ENCODE results near the gene TRAK1.

The TRAK1 gene

DNA sequence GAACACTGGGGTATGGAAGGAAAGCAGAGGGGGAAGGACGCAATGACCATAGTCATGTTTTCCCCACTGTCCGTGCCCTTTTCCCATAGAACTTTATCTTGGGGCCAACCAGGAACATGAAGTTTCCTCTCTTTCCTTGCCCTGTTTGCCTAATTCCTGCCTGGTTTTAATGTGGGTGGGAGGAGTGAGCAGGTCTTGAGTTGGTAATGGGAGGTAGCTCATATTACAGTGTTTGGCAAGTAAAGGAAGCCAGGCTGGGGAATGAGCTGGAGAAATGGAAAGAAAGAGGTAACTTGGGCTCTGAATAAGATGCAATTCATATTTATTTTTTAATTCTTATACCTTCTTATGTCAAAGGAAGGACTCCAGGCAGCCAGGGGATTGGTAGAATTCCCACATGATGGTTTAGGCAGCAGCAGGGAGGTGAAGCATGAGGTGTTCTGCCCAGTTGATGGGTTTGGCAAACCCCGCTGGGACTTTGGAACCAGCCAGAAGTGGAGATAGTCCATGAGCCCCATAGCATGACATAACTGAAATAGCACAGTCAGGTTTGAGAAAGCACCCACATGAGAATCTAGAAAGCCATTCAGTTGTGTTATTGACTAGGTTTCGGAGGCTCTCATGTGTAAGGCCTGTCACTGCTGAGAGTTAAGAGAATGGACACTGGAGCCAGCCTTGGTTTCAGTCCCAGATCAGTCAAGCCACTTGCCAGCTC is 114.8 kb downstream of the TRAK1 start:
- peak; percentile 46 for DNase-seq (ENCODE audit: insufficient read length, low spot score)
- peak; percentile 93 for FAIRE-seq
- peak; percentile 57; the same call in 1 of the 2 replicates for TF ChIP-seq POU2F2 (IDR thresholded peaks at IDR 0.05; ENCODE audit: low read depth, low read length)
- no peak for TF ChIP-seq PAX5 (IDR thresholded peaks at IDR 0.05; ENCODE audit: insufficient read depth, low read length, severe bottlenecking)

DNA sequence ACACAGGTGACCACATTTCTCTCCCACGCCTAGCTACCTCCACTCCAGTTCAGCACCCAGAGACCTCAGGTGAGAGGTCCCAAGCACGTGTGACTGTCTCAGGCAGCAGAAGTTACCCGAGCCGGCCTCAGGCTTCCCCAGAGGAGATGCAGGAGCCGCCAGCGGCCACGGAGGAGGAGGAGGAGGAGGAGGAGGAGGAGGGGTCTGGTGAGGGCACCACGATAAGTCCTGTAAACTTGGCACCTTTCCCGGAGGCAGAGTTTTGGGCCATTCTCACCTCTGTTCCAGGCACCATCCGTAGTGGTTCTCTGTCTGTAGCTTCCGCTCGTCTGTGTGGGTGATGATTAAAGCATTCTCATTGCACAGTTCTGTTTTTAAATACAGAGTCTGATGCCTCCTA is 118.8 kb downstream of the TRAK1 start:
- FAIRE-seq (no peak), DNase-seq (ENCODE audit: insufficient read length, low spot score) (no peak)
- no peak for TF ChIP-seq PAX5 (IDR thresholded peaks at IDR 0.05; ENCODE audit: insufficient read depth, low read length, severe bottlenecking)
- no peak for TF ChIP-seq TAF1 (IDR thresholded peaks at IDR 0.05; ENCODE audit: low read depth, low read length)
- no peak for TF ChIP-seq POU2F2 (IDR thresholded peaks at IDR 0.05; ENCODE audit: low read depth, low read length)
- TF ChIP-seq POLR2AphosphoS5 (IDR thresholded peaks at IDR 0.05; ENCODE audit: low read depth, low read length) = no peak
- no peak for TF ChIP-seq SPI1 (IDR thresholded peaks at IDR 0.05; ENCODE audit: low read depth, low read length)
- TF ChIP-seq POLR2A (IDR thresholded peaks at IDR 0.05; ENCODE audit: low read depth, low read length) = no peak

DNA sequence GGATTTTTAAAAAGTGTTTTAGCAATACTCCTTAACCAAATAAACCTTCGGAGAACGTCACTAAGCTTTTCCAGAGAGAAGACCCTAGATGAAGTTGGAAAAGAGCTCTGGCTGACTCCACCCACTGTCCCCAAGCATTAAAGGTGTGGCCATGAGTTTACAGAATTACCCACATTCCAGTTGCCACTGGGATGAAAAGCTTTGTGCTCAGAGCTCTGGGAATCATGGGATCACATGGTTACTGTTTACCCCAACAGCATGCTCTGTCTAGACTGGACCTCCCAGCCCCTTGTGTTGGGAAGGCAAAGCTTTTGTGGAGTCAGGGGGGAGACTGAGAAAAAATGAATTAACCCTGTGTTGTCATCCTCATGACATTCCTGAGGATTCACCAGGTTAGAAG is 119.6 kb downstream of the TRAK1 start:
- no peak for TF ChIP-seq SPI1 (IDR thresholded peaks at IDR 0.05; ENCODE audit: low read depth, low read length)
- no peak for TF ChIP-seq PAX5 (IDR thresholded peaks at IDR 0.05; ENCODE audit: insufficient read depth, low read length, severe bottlenecking)
- TF ChIP-seq TAF1 (IDR thresholded peaks at IDR 0.05; ENCODE audit: low read depth, low read length) = no peak
- TF ChIP-seq POLR2A (IDR thresholded peaks at IDR 0.05; ENCODE audit: low read depth, low read length) = no peak
- no peak for TF ChIP-seq POU2F2 (IDR thresholded peaks at IDR 0.05; ENCODE audit: low read depth, low read length)
- TF ChIP-seq POLR2AphosphoS5 (IDR thresholded peaks at IDR 0.05; ENCODE audit: low read depth, low read length) = no peak
- no peak for FAIRE-seq
- DNase-seq (ENCODE audit: insufficient read length, low spot score) = no peak

DNA sequence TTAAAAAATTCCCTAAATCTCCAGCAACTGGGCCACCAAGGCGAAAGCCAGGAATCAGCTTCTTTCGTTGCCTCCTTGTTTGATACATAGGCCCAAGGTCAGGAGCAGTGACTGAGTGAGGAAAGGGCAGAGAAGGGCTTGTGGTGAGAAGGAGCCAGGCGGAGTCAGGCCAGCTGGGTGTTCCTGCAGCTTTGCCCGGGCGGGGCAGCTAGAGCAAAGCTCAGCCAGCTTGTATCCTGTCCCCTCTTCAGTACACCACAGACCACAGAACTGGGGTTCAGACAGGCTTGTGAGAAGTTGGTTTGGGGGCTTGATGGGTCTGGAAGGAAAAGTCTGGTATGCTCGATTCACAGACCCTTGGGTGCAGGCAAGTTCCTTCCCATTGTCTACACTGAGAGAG is 122.3 kb downstream of the TRAK1 start:
- DNase-seq (ENCODE audit: insufficient read length, low spot score) (peak; percentile 32), FAIRE-seq (peak; percentile 91)
- TF ChIP-seq SPI1 (IDR thresholded peaks at IDR 0.05; ENCODE audit: low read depth, low read length) (no peak), POU2F2 (IDR thresholded peaks at IDR 0.05; ENCODE audit: low read depth, low read length) (no peak), POLR2A (IDR thresholded peaks at IDR 0.05; ENCODE audit: low read depth, low read length) (no peak), POLR2AphosphoS5 (IDR thresholded peaks at IDR 0.05; ENCODE audit: low read depth, low read length) (no peak), TAF1 (IDR thresholded peaks at IDR 0.05; ENCODE audit: low read depth, low read length) (no peak), PAX5 (IDR thresholded peaks at IDR 0.05; ENCODE audit: insufficient read depth, low read length, severe bottlenecking) (no peak)

DNA sequence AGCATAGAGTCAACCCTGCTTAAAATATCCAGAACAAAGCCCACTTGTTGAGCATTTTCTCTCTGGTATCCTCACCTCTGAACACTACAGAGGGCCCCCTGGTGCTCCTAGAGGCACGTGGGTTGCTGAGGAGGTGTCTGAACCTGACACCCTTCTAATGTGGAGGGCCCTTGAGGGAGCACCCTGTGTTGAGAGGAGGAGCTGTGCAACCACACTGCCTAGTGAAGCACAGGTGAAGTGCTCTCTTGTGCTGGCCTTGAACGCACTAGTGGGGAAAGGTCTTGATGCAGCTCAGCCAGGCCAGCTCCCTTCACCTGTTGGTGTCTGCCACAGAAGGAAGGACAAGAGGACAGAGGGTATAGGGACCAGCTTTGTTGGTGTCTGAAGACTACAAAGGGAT is 122.9 kb downstream of the TRAK1 start:
- FAIRE-seq = no peak
- DNase-seq (ENCODE audit: insufficient read length, low spot score) = no peak
- no peak for TF ChIP-seq TAF1 (IDR thresholded peaks at IDR 0.05; ENCODE audit: low read depth, low read length)
- no peak for TF ChIP-seq SPI1 (IDR thresholded peaks at IDR 0.05; ENCODE audit: low read depth, low read length)
- no peak for TF ChIP-seq POLR2AphosphoS5 (IDR thresholded peaks at IDR 0.05; ENCODE audit: low read depth, low read length)
- TF ChIP-seq PAX5 (IDR thresholded peaks at IDR 0.05; ENCODE audit: insufficient read depth, low read length, severe bottlenecking) = no peak
- TF ChIP-seq POLR2A (IDR thresholded peaks at IDR 0.05; ENCODE audit: low read depth, low read length) = no peak
- TF ChIP-seq POU2F2 (IDR thresholded peaks at IDR 0.05; ENCODE audit: low read depth, low read length) = no peak

DNA sequence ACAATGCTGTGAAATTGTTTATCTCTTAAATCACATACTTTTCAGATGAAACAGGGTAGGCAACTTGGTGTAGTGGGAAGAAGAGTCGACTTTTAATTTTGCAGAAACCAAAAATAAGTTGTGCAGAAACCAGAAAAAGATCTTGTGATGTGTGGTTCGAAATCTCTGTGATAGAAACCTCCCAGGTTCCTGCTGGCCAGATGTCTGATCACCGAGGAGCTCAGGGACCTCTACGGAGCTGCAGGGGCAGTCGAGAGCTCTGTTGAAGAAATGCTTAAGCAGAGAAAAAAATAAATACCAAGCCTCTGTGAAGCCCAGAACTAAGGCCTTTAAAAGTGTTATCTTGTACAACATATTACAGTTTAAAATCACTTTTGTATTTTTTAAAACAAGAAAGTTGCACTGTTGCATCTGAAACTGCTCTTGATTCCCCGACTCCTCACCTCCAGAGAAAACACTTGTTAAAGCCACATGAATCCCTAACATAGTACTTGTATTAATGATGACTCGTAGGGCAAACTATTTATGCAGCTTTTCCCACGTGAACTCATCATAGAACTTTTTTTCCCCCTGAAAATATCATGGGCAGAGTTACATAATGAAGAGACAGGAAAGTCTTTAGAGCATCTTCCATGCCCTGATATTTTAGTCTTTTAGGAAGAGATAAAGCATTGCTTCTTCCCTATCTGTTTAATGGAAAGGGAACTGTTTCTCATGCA is 123.6 kb downstream of the TRAK1 start:
- DNase-seq (ENCODE audit: insufficient read length, low spot score) (peak; percentile 37), FAIRE-seq (peak; percentile 45)
- TF ChIP-seq SPI1 (IDR thresholded peaks at IDR 0.05; ENCODE audit: low read depth, low read length) = no peak
- no peak for TF ChIP-seq TAF1 (IDR thresholded peaks at IDR 0.05; ENCODE audit: low read depth, low read length)
- no peak for TF ChIP-seq POLR2A (IDR thresholded peaks at IDR 0.05; ENCODE audit: low read depth, low read length)

DNA sequence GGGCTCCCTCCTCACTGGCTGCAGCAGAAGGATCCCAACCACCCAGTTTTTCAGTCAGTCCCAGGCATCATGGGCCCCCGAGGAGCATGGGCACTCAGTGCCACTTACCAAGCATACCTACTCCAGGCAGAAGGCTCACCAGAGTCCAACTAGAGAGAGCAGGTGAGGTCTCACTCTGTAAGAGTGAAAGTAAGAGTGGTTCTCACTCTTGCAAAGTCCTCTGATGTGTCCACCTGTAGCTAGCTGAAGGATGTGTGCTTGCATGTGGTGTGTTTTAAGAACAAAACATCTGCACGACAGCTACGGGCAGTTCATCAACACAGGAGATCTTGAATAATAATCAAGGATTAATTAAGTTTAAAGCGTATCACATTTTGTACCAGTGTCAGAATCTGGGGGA is 125.1 kb downstream of the TRAK1 start:
- TF ChIP-seq SPI1 (IDR thresholded peaks at IDR 0.05; ENCODE audit: low read depth, low read length) (no peak), TAF1 (IDR thresholded peaks at IDR 0.05; ENCODE audit: low read depth, low read length) (no peak), POLR2A (IDR thresholded peaks at IDR 0.05; ENCODE audit: low read depth, low read length) (no peak), POLR2AphosphoS5 (IDR thresholded peaks at IDR 0.05; ENCODE audit: low read depth, low read length) (no peak), POU2F2 (IDR thresholded peaks at IDR 0.05; ENCODE audit: low read depth, low read length) (no peak), PAX5 (IDR thresholded peaks at IDR 0.05; ENCODE audit: insufficient read depth, low read length, severe bottlenecking) (no peak)
- FAIRE-seq (peak; percentile 95), DNase-seq (ENCODE audit: insufficient read length, low spot score) (no peak)

DNA sequence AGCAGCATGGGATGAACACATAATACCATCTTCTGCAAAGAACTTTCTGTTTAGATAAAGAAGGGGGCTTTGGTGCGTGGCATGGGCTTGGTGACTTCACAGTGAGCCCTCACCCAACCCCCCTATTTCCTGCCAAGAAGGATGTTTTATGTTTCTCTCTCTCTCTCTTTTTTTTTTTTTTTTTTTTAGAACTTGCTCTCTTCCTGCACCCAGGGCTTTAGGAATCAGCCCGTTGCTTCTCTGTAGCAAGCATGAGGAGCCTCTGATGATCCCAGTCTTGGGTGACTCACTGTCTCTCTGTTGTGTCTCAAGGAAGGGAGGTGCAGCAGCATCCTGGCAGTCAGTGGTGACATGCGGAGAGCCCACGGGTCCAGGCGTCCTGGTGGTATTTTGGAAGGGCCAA is 125.8 kb downstream of the TRAK1 start:
- FAIRE-seq (no peak), DNase-seq (ENCODE audit: insufficient read length, low spot score) (no peak)
- TF ChIP-seq SPI1 (IDR thresholded peaks at IDR 0.05; ENCODE audit: low read depth, low read length) = no peak
- no peak for TF ChIP-seq POLR2A (IDR thresholded peaks at IDR 0.05; ENCODE audit: low read depth, low read length)
- no peak for TF ChIP-seq PAX5 (IDR thresholded peaks at IDR 0.05; ENCODE audit: insufficient read depth, low read length, severe bottlenecking)
- TF ChIP-seq POLR2AphosphoS5 (IDR thresholded peaks at IDR 0.05; ENCODE audit: low read depth, low read length) = no peak
- TF ChIP-seq POU2F2 (IDR thresholded peaks at IDR 0.05; ENCODE audit: low read depth, low read length) = no peak
- no peak for TF ChIP-seq TAF1 (IDR thresholded peaks at IDR 0.05; ENCODE audit: low read depth, low read length)

DNA sequence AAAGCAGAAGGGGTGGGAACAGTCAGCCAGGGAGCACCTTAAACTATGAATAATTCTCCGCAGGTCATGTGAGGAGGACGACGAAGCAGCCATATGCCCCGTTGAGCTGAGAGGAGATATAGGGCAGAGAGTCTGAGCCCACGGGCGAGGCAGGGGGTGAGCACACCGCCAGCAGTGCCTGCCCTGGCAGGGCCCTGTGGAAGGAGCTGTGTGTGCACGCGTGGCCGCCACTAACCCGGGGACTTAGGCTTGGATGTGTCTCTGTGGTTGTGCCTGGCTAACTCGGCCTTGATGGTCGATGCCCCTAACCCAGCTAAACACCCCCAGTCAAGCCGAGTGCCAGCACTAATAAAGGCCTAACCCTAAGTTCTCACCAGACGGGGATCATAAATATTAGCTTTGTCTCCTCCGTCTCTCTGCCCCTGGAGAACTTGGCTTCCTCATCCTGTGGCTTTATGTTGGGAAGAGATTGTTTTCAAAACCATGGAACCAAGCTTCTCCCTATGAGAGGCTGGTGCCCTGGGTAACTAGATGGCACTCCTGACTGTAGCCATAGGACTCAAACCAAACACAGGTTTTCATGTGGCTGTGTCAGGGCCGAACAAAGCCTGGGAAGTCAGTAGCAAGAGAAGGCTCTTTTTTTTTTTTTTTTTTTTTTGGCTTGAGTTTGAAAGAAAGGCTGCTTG is 129.4 kb downstream of the TRAK1 start:
- no peak for DNase-seq (ENCODE audit: insufficient read length, low spot score)
- no peak for TF ChIP-seq SPI1 (IDR thresholded peaks at IDR 0.05; ENCODE audit: low read depth, low read length)
- TF ChIP-seq TAF1 (IDR thresholded peaks at IDR 0.05; ENCODE audit: low read depth, low read length) = no peak
- TF ChIP-seq POLR2AphosphoS5 (IDR thresholded peaks at IDR 0.05; ENCODE audit: low read depth, low read length) = no peak
- no peak for TF ChIP-seq POLR2A (IDR thresholded peaks at IDR 0.05; ENCODE audit: low read depth, low read length)
- TF ChIP-seq POU2F2 (IDR thresholded peaks at IDR 0.05; ENCODE audit: low read depth, low read length) = no peak
- no peak for TF ChIP-seq PAX5 (IDR thresholded peaks at IDR 0.05; ENCODE audit: insufficient read depth, low read length, severe bottlenecking)
- FAIRE-seq = no peak

Data from GM12891 (cell line).